Measurements from ENCODE around the gene CASTOR1.

- TF ChIP-seq CTCF (conservative IDR thresholded peaks at IDR 0.05) (no peak), ZFX (IDR thresholded peaks at IDR 0.05) (no peak)
Observed at GRCh38 chr22:30243661-30244060, 45.6 kb downstream of the CASTOR1 start.
